Measurements from ENCODE around the gene SMIM44.

SMIM44 gene

DNA sequence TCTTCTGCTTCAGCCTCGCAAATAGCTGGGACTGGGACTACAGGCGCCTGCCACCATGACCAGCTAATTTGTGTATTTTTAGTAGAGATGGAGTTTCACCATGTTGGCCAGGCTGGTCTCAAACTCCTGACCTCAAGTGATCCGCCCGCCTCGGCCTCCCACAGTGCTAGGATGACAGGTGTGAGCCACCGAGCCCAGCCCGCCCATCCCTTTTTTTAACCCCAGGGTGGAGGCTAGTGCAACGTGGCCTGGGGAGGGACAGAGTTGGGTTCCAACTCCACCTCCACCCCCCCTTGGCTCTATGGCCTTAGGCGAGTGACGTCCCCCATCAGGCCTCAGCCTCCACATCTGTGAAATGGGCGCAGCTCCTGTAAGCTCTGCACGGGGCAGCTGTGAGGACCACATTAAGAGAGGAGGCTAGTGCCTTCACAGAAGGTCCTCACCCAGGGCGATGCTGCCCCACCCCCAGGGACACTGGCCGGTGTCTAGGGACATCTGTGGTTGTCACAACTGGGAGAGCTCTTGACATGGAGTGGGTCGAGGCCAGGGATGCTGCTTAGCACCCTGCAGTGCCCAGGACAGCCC is 40.7 kb downstream of the SMIM44 start:
- Histone ChIP-seq H3K27ac (ENCODE audit: low read depth, low read length) (no peak overlapping the region), H3K36me3 (ENCODE audit: control insufficient read depth in 5 of 5, insufficient read depth in 5 of 5, low read length in 5 of 5) (peaks cover 0 to 71% (median 55%) of the 10 kb centered on the region in 5 donors), H3K4me1 (ENCODE audit: control insufficient read depth in 5 of 5, insufficient read depth in 5 of 5, low read length in 5 of 5) (peaks cover 4 to 31% (median 17%) of the 10 kb centered on the region in 5 donors), H3K9me3 (ENCODE audit: control insufficient read depth in 5 of 5, low read length in 5 of 5) (no peaks in the 10 kb centered on the region), H3K4me3 (ENCODE audit: low read depth in 1 of 5, low read length in 5 of 5) (no peak overlapping the region), H3K9ac (ENCODE audit: low read length in 5 of 5) (no peak overlapping the region), H3K27me3 (ENCODE audit: control insufficient read depth in 5 of 5, insufficient read depth in 4 of 5, low read length in 5 of 5) (no peaks in the 10 kb centered on the region)

DNA sequence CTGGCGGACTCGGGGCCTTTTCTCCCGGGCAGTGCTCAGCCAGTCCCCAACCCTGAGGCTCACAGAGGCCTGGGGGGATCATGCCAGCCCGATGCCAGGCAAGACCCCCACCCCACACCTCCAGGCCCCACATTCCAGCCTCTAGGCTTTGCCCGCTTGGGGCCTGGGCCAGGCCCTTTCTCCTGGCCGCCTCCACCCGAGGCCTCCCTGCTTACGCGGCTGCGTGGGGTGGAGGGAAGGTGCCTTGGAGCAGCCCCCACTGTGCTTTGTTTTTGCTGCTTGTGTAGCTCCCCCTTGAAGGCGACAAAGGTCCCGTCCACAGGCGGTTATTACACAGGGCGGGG is 41.3 kb downstream of the SMIM44 start:
- H3K9ac ChIP-seq (ENCODE audit: low read length in 5 of 5) = no peak overlapping the region
- H3K4me3 ChIP-seq (ENCODE audit: low read depth in 1 of 5, low read length in 5 of 5) = no peak overlapping the region
- H3K36me3 ChIP-seq (ENCODE audit: control insufficient read depth in 5 of 5, insufficient read depth in 5 of 5, low read length in 5 of 5) = peaks cover 0 to 72% (median 53%) of the 10 kb centered on the region in 5 donors
- no peaks in the 10 kb centered on the region for H3K27me3 ChIP-seq (ENCODE audit: control insufficient read depth in 5 of 5, insufficient read depth in 4 of 5, low read length in 5 of 5)
- H3K9me3 ChIP-seq (ENCODE audit: control insufficient read depth in 5 of 5, low read length in 5 of 5) = no peaks in the 10 kb centered on the region
- H3K27ac ChIP-seq (ENCODE audit: low read depth, low read length) = no peak overlapping the region
- H3K4me1 ChIP-seq (ENCODE audit: control insufficient read depth in 5 of 5, insufficient read depth in 5 of 5, low read length in 5 of 5) = peaks cover 4 to 31% (median 17%) of the 10 kb centered on the region in 5 donors

DNA sequence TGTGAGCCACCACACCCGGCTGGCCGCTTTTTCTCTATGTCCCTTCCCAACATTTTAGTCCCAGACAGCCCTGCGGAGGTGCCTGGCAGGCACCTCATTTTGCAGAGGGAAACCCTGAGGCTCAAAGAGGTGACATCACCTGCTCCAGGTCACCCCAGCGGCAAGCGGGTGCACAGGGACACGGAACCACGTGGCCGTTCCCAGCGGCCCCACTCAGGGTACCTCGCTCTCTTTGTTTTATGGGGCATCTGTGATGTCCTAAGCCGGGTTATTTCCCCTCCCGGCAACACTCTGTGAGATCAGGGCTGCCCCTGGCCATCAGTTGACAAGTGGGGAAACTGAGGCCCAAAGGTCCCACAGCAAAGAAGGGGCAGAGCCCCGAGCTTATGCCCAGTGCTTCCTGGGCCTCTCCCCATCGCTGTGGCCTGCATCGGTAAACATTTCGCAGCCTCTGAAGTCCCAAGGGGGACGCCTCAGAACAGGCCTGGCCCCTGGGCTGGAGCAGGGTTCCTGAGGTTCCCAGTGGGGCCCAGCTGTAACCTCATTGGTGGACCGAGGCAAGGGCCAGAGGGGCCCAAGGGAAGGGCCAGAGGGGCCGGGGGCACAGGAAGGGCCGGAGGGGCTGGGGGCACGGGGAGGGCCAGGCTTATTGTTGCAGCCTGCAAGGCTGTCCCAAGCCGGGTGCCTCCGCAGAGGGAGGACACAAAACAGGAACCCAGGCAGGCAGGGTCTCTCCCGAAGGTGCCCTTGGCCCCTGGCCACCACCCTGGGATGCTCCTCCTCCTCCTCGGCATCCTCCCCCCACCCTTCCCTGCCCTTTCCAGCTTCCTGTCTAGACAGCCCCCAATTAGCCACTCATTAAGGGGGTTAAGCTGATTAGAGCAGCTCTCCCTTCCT is 41.9 kb downstream of the SMIM44 start:
- Histone ChIP-seq H3K9ac (ENCODE audit: low read length in 5 of 5) (no peak overlapping the region), H3K36me3 (ENCODE audit: control insufficient read depth in 5 of 5, insufficient read depth in 5 of 5, low read length in 5 of 5) (peaks cover 0 to 71% (median 55%) of the 10 kb centered on the region in 5 donors), H3K9me3 (ENCODE audit: control insufficient read depth in 5 of 5, low read length in 5 of 5) (no peaks in the 10 kb centered on the region), H3K4me1 (ENCODE audit: control insufficient read depth in 5 of 5, insufficient read depth in 5 of 5, low read length in 5 of 5) (peaks cover 4 to 31% (median 17%) of the 10 kb centered on the region in 5 donors), H3K27ac (ENCODE audit: low read depth, low read length) (no peak overlapping the region), H3K4me3 (ENCODE audit: low read depth in 1 of 5, low read length in 5 of 5) (no peak overlapping the region), H3K27me3 (ENCODE audit: control insufficient read depth in 5 of 5, insufficient read depth in 4 of 5, low read length in 5 of 5) (no peaks in the 10 kb centered on the region)

DNA sequence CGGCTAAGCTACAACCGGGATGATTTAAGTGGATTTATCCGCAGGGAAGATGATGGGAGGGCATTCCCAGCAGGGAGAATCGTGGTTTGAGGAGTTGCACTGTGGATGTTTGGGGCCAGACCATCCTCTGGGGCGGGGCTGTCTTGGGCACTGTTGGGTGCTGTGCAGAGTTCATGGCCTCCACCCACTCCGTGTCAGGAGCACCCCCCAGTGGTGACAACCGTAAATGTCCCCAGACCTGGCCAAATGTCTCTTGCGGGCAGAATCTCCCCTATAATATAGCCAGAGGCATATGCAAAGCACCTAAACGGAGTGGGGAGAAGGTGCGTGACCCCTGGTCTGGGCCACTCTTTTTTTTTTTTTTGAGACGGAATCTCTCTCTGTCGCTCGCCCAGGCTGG is 43.2 kb downstream of the SMIM44 start:
- peaks cover 7 to 28% (median 23%) of the 10 kb centered on the region in 5 donors for H3K4me1 ChIP-seq (ENCODE audit: control insufficient read depth in 5 of 5, insufficient read depth in 5 of 5, low read length in 5 of 5)
- no peaks in the 10 kb centered on the region for H3K9me3 ChIP-seq (ENCODE audit: control insufficient read depth in 5 of 5, low read length in 5 of 5)
- no peak overlapping the region for H3K27ac ChIP-seq (ENCODE audit: low read depth, low read length)
- H3K27me3 ChIP-seq (ENCODE audit: control insufficient read depth in 5 of 5, insufficient read depth in 4 of 5, low read length in 5 of 5) = no peaks in the 10 kb centered on the region
- no peak overlapping the region for H3K4me3 ChIP-seq (ENCODE audit: low read depth in 1 of 5, low read length in 5 of 5)
- H3K9ac ChIP-seq (ENCODE audit: low read length in 5 of 5) = no peak overlapping the region
- H3K36me3 ChIP-seq (ENCODE audit: control insufficient read depth in 5 of 5, insufficient read depth in 5 of 5, low read length in 5 of 5) = peaks cover 0 to 59% (median 46%) of the 10 kb centered on the region in 5 donors

DNA sequence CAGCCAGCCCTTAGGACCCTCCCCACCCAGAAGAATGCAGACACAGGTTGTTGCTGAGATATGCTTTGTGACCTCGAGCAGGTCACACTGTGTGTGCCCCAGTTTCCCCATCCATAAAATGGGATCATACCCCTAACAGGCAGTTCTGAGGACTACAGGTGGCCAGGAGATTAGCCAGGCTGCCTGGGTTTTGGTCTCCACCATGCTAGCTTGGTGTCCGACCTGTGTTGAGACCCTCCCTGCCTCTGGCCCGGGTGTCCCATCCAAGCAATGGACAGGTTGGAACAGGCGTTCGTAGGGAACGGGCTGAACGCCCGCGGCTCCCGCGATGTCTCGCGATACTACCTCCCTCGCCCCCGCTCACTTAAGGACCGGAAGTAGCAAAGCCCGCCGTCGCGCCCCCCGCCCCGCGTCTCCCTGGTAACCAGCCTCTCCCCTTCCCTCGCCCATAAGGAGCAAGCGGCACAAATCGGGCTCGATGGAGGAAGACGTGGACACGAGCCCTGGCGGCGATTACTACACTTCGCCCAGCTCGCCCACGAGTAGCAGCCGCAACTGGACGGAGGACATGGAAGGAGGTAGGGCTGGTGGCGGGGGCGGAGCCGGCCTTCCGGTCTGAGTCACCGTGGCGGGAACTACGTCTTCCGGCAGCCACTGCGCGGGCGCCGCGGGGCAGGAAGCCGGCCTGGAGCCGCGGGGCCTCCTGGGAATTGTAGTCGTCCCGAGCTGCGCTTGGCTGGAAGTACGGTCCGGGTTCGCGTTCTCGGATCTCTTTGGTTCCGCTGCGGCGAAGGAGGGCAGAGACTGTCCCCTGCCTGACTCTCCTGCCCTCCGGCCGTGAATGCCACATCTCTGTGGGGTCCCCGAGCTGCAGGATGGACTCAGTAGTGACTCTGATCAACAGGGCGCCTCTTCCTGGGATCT is 48.3 kb downstream of the SMIM44 start:
- H3K27ac ChIP-seq (ENCODE audit: low read depth, low read length) = peak overlapping the region; percentile 97
- H3K4me3 ChIP-seq (ENCODE audit: low read depth in 1 of 5, low read length in 5 of 5) = peak overlapping the region; percentile 59 to 72 (median 71)
- peak overlapping the region; percentile 48 to 80 (median 78) for H3K9ac ChIP-seq (ENCODE audit: low read length in 5 of 5)
- H3K36me3 ChIP-seq (ENCODE audit: control insufficient read depth in 5 of 5, insufficient read depth in 5 of 5, low read length in 5 of 5) = peaks cover 0 to 44% (median 29%) of the 10 kb centered on the region in 5 donors
- H3K27me3 ChIP-seq (ENCODE audit: control insufficient read depth in 5 of 5, insufficient read depth in 4 of 5, low read length in 5 of 5) = no peaks in the 10 kb centered on the region
- H3K4me1 ChIP-seq (ENCODE audit: control insufficient read depth in 5 of 5, insufficient read depth in 5 of 5, low read length in 5 of 5) = peaks cover 7 to 41% (median 28%) of the 10 kb centered on the region in 5 donors
- H3K9me3 ChIP-seq (ENCODE audit: control insufficient read depth in 5 of 5, low read length in 5 of 5) = no peaks in the 10 kb centered on the region

DNA sequence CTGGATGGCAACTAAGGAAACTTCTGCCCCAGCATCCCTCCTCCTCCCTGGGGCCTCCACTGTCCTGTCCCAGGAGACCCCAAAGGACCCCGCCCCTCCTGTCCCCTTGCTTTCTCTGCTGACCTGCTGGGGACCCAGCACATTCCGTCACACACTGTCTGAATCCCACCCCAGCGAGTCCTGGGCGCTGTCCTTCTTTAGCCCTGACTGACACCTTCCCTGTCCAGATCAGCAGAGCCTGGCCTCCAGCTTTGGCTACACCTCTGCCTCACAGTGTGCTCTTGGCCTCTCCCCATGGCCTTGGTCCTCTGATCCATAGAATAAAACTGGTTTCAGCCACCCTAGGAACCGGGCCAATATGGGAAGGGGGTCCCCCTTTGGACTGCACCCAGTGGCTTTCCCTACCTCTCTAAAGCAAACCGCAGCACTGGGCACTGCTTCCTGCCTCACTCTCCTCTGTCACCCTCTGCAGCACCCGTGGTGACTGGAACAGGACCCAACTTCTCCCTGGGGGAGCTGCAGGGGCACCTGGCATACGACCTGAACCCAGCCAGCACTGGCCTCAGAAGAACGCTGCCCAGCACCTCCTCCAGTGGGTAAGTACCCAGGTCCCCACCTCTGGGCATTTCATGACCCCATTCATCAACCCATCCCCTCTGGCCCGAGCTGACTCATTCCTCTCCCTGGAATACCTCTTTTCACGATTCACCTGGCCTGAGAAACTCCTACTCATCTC is 49.3 kb downstream of the SMIM44 start:
- Histone ChIP-seq H3K9me3 (ENCODE audit: control insufficient read depth in 5 of 5, low read length in 5 of 5) (no peaks in the 10 kb centered on the region), H3K4me1 (ENCODE audit: control insufficient read depth in 5 of 5, insufficient read depth in 5 of 5, low read length in 5 of 5) (peaks cover 7 to 50% (median 35%) of the 10 kb centered on the region in 5 donors), H3K36me3 (ENCODE audit: control insufficient read depth in 5 of 5, insufficient read depth in 5 of 5, low read length in 5 of 5) (peaks cover 0 to 43% (median 28%) of the 10 kb centered on the region in 5 donors), H3K4me3 (ENCODE audit: low read depth in 1 of 5, low read length in 5 of 5) (peak overlapping the region in 2 of 5 donors; percentile 71 to 72), H3K27ac (ENCODE audit: low read depth, low read length) (peak overlapping the region; percentile 97), H3K9ac (ENCODE audit: low read length in 5 of 5) (peak overlapping the region in 4 of 5 donors; percentile 68 to 80 (median 78)), H3K27me3 (ENCODE audit: control insufficient read depth in 5 of 5, insufficient read depth in 4 of 5, low read length in 5 of 5) (no peaks in the 10 kb centered on the region)

DNA sequence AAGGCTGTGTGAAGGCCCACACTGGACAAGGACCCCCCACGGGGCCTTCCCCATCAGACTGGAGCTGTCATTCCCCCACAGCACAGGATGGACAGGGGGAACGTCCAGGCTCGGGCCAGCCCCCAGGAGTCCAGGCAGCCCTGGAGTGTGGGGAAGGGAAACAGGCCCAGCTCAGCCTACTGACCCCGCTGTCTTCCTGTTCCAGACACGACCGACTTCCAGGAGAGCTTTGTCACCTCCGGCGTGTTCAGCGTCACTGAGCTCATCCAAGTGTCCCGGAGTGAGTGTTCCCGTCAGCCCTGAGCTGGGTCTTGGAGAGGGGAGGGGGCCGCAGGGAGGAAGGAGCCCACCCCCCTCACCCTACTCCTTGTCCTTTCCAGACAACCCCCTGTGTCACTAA is 49.9 kb downstream of the SMIM44 start:
- peaks cover 0 to 38% (median 23%) of the 10 kb centered on the region in 5 donors for H3K36me3 ChIP-seq (ENCODE audit: control insufficient read depth in 5 of 5, insufficient read depth in 5 of 5, low read length in 5 of 5)

More for the DNA sequence above, 49.9 kb downstream of the SMIM44 start:
- Histone ChIP-seq H3K9ac (ENCODE audit: low read length in 5 of 5) (peak overlapping the region in 1 of 5 donors; percentile 51), H3K9me3 (ENCODE audit: control insufficient read depth in 5 of 5, low read length in 5 of 5) (no peaks in the 10 kb centered on the region), H3K4me1 (ENCODE audit: control insufficient read depth in 5 of 5, insufficient read depth in 5 of 5, low read length in 5 of 5) (peaks cover 7 to 56% (median 41%) of the 10 kb centered on the region in 5 donors), H3K4me3 (ENCODE audit: low read depth in 1 of 5, low read length in 5 of 5) (no peak overlapping the region), H3K27me3 (ENCODE audit: control insufficient read depth in 5 of 5, insufficient read depth in 4 of 5, low read length in 5 of 5) (no peaks in the 10 kb centered on the region), H3K27ac (ENCODE audit: low read depth, low read length) (peak overlapping the region; percentile 97)

Measured in subcutaneous abdominal adipose tissue (tissue), 5 donors.